ENCODE measurements around the gene RARB.

DNA sequence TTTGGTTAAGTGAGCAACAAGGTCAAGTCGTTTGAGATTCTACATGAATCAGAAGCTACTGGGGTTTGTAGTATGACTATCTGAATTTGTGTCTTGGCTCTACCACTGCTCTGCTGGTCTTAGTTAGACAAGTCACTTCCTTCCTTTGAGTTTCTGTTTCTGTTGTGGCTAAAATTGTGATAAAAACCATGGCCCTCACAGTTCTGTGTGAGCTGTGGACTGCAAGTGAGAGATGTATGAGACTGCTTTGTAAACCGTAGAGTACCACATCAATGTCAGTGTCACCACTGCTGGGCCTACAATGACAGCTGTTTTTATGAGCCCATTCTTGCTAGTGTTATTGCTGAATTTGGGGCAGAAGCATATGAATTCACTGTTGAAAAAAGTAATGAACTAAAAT, 32.7 kb downstream of the RARB start:
- TF ChIP-seq SP1 (IDR thresholded peaks at IDR 0.05): no peak
- TF ChIP-seq SUZ12 (IDR thresholded peaks at IDR 0.05): no peak
- no peak for TF ChIP-seq BHLHE40 (IDR thresholded peaks at IDR 0.05; ENCODE audit: borderline replicate concordance)
- no peak for TF ChIP-seq FOXM1 (IDR thresholded peaks at IDR 0.05; ENCODE audit: borderline replicate concordance)
- no peak for TF ChIP-seq TARDBP (IDR thresholded peaks at IDR 0.05)
- no peak for TF ChIP-seq HDGF (IDR thresholded peaks at IDR 0.05; ENCODE audit: borderline replicate concordance)
- no peak for TF ChIP-seq LEF1 (IDR thresholded peaks at IDR 0.05; ENCODE audit: borderline replicate concordance)
- TF ChIP-seq L3MBTL2 (conservative IDR thresholded peaks at IDR 0.05): no peak
- no peak for TF ChIP-seq CTBP1 (IDR thresholded peaks at IDR 0.05; ENCODE audit: borderline replicate concordance)
- no peak for TF ChIP-seq NFRKB (IDR thresholded peaks at IDR 0.05)
